Sigmoid colon (tissue), 4 donors: ENCODE data around the gene PARVB.

Experiments
- EP300 ChIP-seq, 4 donors: sonication (generic); formaldehyde crosslinking; IDR thresholded peaks; one replicate each; pipeline ENCODE4 v1.6.1; 2017; ENCODE audit warnings: antibody characterized with exemption in 4 of 4
- POLR2A ChIP-seq, 2 donors: fragments of 450-650 bp; IDR thresholded peaks; one replicate each; pipeline ENCODE4 v1.6.1; 2016; ENCODE audit warnings: antibody characterized with exemption in 2 of 2, mild to moderate bottlenecking in 2 of 2, moderate library complexity in 2 of 2
- TF ChIP-seq, protein P1 (sequence below), 4 experiments: fragments of 450-650 bp in 3 of 4; fragments of 200-600 bp in 1 of 4; IDR thresholded peaks; one replicate each; pipeline ENCODE4 v1.5.1; 2016 to 2019; ENCODE audit warnings: antibody characterized with exemption in 4 of 4, mild to moderate bottlenecking in 3 of 4, moderate library complexity in 2 of 4

DNA sequence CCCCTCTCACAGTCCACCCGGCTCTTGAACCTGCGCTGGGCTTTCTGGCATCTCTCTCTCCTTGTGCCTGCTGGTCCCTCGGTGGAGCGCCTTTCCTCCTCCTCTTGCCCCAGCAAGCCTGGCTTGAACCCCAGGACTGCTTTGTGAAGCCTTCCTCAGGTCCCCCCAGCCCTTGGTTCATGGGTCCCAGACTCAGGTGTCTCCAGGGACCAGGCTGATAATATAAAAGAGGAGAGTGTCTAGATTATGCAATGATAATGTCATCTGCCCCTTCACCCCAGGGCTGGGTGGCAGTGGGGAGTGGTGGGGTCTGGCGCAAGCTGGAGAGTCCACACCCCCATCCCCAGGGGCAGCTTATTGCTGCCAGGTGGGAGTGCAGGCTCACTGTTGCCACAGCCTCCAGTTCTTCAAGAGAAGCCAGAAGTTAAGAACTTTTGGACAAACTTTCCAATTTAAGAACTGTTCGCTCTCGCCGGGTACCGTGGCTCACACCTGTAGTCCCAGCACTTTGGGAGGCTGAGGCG is 120.0 kb downstream of the PARVB start:
- TF ChIP-seq POLR2A (IDR thresholded peaks at IDR 0.05) (no peak), EP300 (IDR thresholded peaks at IDR 0.05) (no peak)
- TF ChIP-seq, protein P1, sequence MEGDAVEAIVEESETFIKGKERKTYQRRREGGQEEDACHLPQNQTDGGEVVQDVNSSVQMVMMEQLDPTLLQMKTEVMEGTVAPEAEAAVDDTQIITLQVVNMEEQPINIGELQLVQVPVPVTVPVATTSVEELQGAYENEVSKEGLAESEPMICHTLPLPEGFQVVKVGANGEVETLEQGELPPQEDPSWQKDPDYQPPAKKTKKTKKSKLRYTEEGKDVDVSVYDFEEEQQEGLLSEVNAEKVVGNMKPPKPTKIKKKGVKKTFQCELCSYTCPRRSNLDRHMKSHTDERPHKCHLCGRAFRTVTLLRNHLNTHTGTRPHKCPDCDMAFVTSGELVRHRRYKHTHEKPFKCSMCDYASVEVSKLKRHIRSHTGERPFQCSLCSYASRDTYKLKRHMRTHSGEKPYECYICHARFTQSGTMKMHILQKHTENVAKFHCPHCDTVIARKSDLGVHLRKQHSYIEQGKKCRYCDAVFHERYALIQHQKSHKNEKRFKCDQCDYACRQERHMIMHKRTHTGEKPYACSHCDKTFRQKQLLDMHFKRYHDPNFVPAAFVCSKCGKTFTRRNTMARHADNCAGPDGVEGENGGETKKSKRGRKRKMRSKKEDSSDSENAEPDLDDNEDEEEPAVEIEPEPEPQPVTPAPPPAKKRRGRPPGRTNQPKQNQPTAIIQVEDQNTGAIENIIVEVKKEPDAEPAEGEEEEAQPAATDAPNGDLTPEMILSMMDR (IDR thresholded peaks at IDR 0.05) = no peak
